ENCODE measurements around the gene ASL. TPM values are rescaled to one million over a fixed set of nuclear protein-coding genes. Genes with fewer than 3 reads are reported as not detected.
"Not testable (repeated sequence)": the region's sequence is repeated elsewhere in the genome, so short reads cannot be mapped to it uniquely, and the experiment has no call there.

ASL gene
- total RNA-seq, 1 donor from 2014 or later = 51.0 TPM

GRCh38 chr7:66072208-66072607 is 3.4 kb upstream of the ASL start:
- not testable (repeated sequence) for DNase-seq (ENCODE audit: extremely low read depth, low read depth, low spot score)

- DNase-seq (ENCODE audit: extremely low read depth, low read depth, low spot score) = no peak
These were observed 1.1 kb downstream of the ASL start for GRCh38 chr7:66076462-66077329.

GRCh38 chr7:66078067-66078466 is 2.4 kb downstream of the ASL start:
- DNase-seq (ENCODE audit: extremely low read depth, low read depth, low spot score) = no peak

GRCh38 chr7:66082083-66082482 is 6.5 kb downstream of the ASL start:
- DNase-seq (ENCODE audit: extremely low read depth, low read depth, low spot score) = no peak

GRCh38 chr7:66082886-66083415 is 7.3 kb downstream of the ASL start:
- no peak for DNase-seq (ENCODE audit: extremely low read depth, low read depth, low spot score)

GRCh38 chr7:66083677-66084076 is 8.1 kb downstream of the ASL start:
- no peak for DNase-seq (ENCODE audit: extremely low read depth, low read depth, low spot score)

GRCh38 chr7:66088861-66089838 is 13.5 kb downstream of the ASL start:
- no peak for DNase-seq (ENCODE audit: extremely low read depth, low read depth, low spot score)

- no peak for DNase-seq (ENCODE audit: extremely low read depth, low read depth, low spot score)
These were observed 17.0 kb downstream of the ASL start for GRCh38 chr7:66092654-66093053.

GRCh38 chr7:66095010-66095409 is 19.4 kb downstream of the ASL start:
- DNase-seq (ENCODE audit: extremely low read depth, low read depth, low spot score) = no peak

GRCh38 chr7:66099232-66099550 is 23.6 kb downstream of the ASL start:
- no peak for DNase-seq (ENCODE audit: extremely low read depth, low read depth, low spot score)

GRCh38 chr7:66099551-66100407 is 24.2 kb downstream of the ASL start:
- DNase-seq (ENCODE audit: extremely low read depth, low read depth, low spot score) = no peak

- no peak for DNase-seq (ENCODE audit: extremely low read depth, low read depth, low spot score)
These were observed 24.9 kb downstream of the ASL start for GRCh38 chr7:66100408-66101050.

GRCh38 chr7:66102168-66102567 is 26.5 kb downstream of the ASL start:
- not testable (repeated sequence) for DNase-seq (ENCODE audit: extremely low read depth, low read depth, low spot score)

GRCh38 chr7:66103994-66104393 is 28.4 kb downstream of the ASL start:
- DNase-seq (ENCODE audit: extremely low read depth, low read depth, low spot score) = not testable (repeated sequence)

GRCh38 chr7:66105263-66105748 is 29.7 kb downstream of the ASL start:
- DNase-seq (ENCODE audit: extremely low read depth, low read depth, low spot score) = no peak

- not testable (repeated sequence) for DNase-seq (ENCODE audit: extremely low read depth, low read depth, low spot score)
These were observed 32.8 kb downstream of the ASL start for GRCh38 chr7:66108410-66108809.

GRCh38 chr7:66110856-66111255 is 35.2 kb downstream of the ASL start:
- no peak for DNase-seq (ENCODE audit: extremely low read depth, low read depth, low spot score)

GRCh38 chr7:66114743-66115649 is 39.4 kb downstream of the ASL start, which contains the start of gene CRCP:
Gene CRCP (plus strand): TSS chr7:66114847. CDS start chr7:66114963, 116 bp downstream.
- DNase-seq (ENCODE audit: extremely low read depth, low read depth, low spot score) = no peak
